PC-3 (cell line): Measurements from ENCODE around the gene TFIP11.

Experiments used
- CTCF ChIP-seq: fragments of 300-600 bp; sonication (generic); conservative IDR thresholded peaks from 2 replicates; pipeline ENCODE4 v1.5.1; 2017; ENCODE audit warnings: antibody characterized with exemption, low read depth, mild to moderate bottlenecking, low read length
- EZH2 ChIP-seq: fragments of 300-600 bp; sonication (generic); IDR thresholded peaks from one replicate; pipeline ENCODE4 v1.6.1; 2017; ENCODE audit warnings: antibody characterized with exemption, mild to moderate bottlenecking, low read length; ENCODE audit not compliant: unreplicated experiment
- EZH2phosphoT487 ChIP-seq: fragments of 300-600 bp; sonication (generic); IDR thresholded peaks from 2 replicates; pipeline ENCODE4 v1.6.1; 2018; ENCODE audit warnings: mild to moderate bottlenecking, antibody characterized with exemption, low read length, borderline replicate concordance

DNA sequence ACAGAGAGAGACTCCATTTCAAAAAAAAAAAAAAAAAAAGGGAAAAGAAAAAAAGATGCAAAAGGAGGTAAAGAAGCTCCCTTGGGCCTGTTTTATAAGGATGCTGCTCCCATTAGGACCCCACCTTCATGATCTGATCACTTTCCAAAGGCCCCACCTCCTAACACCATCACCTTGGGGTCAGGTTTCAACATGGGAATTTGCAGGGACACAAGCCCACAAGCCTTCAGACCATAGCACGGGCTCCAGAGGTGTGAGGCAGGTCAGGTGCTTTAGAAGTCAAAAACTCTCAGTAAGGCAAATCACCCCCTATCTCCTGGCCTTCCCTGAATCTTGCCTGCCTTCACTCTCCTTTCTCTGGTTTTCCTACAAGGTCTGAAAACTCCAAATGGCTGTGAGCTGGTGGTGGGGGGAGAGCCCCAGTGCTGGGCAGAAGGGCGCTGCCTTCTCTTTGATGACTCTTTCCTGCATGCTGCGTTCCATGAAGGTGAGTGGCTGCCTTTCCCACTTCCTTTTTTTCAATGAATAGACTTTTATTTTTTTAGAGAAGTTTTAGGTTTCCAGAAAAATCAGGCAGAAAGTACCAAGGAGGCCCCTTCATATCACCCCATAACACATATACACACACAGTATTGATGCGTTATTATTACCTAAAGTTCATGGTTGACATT, 70.1 kb downstream of the TFIP11 start:
- TF ChIP-seq CTCF (no peak), EZH2phosphoT487 (no peak), EZH2 (no peak)
